ENCODE measurements around the gene GATC.

GATC gene

DNA sequence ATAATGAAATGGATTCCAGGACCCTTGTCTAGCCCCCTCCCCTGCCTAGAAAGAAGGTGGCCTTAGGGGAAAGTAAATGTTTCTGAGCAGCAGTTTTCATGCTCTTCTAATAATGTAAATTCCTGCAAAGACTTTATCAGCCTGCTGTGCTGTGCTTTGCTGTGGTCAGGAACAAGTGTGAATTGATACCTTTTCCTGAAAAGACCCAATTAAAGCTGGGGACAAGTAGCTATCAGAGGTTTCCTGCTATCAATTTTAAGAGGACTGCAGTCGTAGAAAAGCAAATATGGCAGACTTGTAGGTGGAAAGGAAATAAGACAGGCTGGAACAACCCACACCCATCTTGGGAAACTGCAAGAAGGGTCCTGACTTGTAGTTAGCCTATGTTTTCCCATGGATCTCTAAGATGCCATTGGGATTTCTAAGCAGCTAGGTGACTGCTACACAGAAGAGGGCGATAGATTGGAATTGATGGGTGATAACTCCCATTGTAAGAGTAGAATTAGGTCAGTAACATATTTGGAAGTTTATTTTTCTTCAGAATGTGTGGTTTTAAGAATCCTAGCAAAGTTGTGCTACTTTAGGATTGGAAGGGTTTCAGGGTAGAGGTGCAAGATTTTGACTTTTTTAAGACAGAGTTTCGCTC, 52.7 kb downstream of the GATC start:
- no peak for DNase-seq

DNA sequence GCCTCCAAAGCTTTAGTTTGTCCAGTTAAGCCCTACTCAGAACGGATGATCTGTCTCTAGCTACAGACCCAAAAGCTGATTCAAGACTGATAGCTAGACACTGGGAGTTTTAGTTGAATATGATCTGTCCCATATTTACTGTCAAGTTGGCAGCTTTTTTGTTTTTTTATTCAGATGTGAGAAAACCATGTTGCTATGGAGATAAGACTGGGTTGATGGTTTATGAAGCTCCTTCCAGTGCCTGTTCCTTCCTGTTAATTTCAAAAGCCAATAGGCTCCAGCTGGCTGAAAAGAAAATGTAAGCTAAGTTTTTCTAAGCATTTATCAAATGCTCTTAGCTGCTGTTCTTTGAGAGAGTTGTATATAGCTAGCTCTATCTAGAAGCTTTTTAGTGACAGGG, 54.3 kb downstream of the GATC start:
- DNase-seq, result no peak

DNA sequence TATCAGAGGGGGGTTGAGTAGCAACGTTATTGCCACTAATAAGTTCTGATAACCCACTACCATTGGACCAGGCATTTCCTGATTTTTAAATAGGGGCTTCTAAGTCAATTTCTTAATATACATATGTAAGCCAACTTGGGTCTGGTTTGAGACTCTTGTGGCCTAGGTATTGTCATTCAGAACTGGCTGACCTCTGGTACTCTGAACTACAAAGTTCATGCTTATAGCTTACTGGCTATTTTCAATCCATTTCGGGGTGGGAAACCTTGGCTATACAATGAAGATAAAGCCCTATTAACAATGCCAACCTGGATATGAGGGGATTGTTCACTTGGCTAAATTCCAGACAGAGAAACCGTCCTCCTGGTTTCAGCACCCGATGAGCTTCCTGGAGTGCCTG, 58.3 kb downstream of the GATC start:
- DNase-seq, result no peak

DNA sequence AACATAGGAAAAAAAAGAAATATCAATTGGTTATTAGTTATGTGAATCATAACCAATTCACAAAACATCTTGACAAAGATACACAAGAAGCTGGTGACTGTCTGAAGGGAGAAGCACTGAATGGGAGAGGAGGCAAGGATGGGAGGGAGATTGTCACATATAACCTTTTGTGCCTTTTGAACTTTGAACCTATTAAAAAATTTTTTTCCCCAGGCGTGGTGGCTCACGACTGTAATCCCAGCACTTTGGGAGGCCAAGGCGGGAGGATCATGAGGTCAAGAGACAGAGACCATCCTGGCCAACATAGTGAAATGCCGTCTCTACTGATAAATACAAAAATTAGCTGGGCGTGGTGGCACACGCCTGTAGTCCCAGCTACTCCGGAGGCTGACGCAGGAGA, 62.3 kb downstream of the GATC start:
- no peak for DNase-seq
